Activated T-cell treated with anti-CD3 and anti-CD28 coated beads for 24 hours (primary cell): ENCODE results near the gene ZC3H7B.

Experiments used
- DNase-seq: peaks from one replicate; pipeline ENCODE4 v3.0.0-alpha.2; 2020; ENCODE audit warnings: low read depth

ZC3H7B gene

DNA sequence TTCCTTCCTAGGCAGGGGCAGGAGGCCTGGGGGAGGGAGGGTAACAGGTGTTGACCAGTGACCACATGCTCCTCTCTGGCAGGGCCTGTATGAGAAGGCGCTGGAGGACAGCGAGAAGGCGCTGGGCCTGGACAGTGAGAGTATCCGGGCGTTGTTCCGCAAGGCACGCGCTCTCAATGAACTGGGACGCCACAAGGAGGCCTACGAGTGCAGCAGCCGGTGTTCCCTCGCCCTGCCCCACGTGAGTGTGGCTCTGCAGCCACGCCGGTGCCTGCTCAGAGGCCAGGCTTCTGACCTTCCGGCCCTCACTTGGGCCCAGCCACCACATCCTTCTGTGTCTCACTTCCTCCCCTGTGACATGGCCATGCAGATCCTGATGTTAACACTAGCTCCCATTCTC lies 25.8 kb downstream of the ZC3H7B start:
- DNase-seq = no peak

GRCh38 chr22:41330169-41330568 lies 28.8 kb downstream of the ZC3H7B start:
- no peak for DNase-seq

- no peak for DNase-seq
Observed at GRCh38 chr22:41332217-41332939, 31.1 kb downstream of the ZC3H7B start.

- DNase-seq = no peak
Observed at GRCh38 chr22:41333806-41334205, 32.5 kb downstream of the ZC3H7B start.

DNA sequence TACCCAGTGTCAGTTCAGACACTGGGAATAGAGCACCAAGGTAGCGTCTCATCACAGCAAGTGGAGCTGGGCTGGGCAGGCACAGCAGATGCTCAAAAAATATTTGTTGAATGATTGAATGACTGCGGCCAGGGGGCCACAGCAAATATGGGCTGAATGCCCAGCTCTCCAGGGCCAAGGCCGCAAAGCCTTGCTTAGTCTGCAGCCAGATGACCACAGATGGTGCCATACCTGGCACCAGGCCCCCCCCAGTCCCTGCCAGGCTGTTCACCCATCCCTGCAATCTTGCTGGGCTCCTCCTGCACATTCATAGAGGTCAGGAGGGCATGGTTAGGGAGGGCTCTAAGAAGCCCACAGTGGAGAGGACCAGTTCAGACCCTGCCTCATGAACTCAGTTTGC lies 32.9 kb downstream of the ZC3H7B start:
- DNase-seq = no peak

DNA sequence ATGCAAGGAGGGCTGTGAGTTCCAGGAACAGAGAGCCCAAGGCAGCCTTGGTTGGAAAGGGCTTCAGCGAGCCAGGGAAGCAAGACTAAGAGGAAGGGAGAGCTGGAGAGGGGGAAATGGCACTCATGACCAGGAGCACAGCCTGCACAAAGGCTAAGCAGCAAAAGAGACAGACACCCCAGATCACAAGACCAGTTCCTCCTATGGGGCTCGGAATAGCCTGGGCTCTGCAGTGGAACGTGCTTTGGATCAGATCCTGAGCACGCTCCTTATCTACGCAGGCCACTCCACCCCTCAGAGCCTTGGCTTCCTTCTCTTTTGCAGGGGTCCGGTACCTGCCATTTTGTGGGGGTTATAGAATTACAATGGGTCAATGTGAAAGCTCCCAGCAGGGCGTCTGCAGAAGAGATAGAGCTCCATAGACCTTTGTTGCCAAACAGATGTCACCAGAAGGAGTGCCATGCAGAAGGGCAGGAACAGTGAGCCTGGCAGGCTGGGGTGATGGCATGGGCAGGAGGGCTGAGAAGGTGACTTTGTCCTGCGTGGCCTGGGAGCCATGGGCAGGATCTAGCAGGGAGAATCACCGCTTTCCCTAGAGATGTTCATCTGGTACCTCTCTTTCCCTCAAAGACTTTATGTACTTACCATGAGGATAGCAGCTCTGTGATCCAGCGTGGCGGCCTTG lies 33.8 kb downstream of the ZC3H7B start:
- DNase-seq = no peak

DNA sequence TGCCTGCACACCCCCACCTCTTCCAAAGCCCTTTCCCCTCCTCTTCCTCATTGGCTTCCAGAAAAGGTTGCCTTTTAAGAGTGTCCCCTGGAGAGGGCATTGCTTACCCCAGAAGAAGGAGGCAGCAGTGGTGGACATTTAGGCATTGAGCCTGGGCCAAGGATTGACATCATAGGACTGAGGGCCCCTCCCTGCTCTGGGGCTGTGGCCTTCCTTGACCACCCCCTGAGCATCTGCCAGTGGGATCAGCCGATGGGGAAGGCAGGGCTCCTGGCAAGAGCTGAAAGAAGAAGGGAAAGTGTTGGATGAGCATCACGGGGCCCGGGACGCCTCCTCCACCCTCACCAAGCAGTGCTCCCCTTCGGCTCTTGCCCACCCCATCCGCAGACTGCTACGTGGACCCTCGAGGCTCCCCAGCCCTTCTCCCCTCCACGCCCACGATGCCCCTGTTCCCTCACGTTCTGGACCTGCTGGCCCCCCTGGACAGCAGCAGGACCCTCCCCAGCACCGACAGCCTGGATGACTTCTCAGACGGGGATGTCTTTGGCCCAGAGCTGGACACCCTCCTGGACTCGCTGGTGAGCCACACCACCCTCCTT lies 37.4 kb downstream of the ZC3H7B start:
- no peak for DNase-seq

DNA sequence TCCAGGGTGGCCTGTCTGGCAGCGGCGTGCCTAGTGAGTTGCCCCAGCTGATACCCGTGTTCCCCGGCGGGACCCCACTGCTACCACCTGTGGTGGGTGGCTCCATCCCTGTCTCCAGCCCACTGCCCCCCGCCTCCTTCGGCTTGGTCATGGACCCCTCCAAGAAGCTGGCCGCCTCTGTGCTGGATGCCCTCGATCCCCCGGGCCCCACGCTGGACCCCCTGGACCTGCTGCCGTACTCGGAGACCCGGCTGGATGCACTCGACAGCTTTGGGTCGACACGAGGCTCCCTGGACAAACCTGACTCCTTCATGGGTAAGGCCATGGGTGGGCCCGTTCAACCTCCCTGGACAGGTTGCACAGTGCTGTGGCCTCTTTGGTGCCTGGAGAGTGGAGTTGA lies 38.5 kb downstream of the ZC3H7B start:
- DNase-seq = no peak

DNA sequence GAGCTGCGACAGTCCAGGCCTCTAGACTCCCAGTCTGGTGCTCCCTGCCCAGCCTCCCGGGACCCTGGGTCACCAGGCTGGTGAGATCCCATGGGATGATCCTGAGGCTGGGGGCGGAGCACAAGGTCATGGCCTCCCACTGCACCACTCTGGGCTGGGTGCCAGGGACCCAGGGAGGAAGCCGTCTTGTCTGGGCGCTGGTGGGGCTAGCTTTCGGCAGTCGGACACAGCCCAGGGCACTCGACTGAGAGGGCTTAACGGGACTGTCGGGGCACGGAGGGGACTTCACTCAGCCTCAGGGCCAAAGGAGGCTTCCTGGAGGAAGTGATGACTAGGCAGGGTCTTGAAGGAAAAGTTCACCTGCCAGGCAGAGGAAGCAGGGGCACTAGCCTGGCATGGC lies 39.0 kb downstream of the ZC3H7B start:
- no peak for DNase-seq

- no peak for DNase-seq
Observed at GRCh38 chr22:41341012-41341411, 39.7 kb downstream of the ZC3H7B start.

DNA sequence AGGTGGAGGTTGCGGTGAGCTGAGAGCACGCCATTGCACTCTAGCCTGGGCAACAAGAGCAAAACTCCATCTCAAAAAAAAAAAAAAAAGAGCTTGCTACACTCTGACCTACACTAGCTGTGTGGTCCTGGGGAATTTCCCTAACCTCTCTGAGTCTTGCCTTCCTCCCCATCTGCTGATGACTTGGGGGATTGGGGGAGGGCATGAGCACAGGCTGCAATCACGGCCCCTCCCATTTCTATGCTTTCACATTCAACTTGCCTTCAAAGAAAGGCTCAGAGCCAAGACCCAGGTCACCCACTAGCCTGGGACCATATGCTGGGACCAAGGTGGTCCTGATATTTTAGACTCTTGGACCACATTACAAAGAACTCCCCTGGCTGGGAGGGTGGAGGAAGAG lies 40.7 kb downstream of the ZC3H7B start:
- peak; percentile 7 for DNase-seq

DNA sequence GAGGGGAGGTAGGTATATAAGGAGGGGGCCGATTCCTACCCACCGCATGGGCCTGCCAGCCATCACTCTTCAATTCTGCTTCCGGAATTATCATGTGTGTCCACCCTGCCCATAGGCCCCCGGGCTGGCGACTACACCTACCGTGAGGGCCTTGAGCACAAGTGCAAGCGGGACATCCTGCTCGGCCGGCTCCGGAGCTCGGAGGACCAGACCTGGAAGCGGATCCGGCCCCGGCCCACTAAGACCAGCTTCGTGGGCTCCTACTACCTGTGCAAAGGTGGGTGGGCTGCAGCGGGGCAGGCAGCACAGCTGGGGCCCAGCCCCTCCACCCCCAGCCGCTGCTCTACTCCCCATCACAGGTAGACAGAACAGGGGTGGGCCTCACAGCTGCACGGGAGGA lies 42.0 kb downstream of the ZC3H7B start:
- DNase-seq = no peak

- DNase-seq = no peak
Observed at GRCh38 chr22:41343717-41344116, 42.4 kb downstream of the ZC3H7B start.

GRCh38 chr22:41344189-41344788 lies 43.0 kb downstream of the ZC3H7B start:
- DNase-seq = no peak

DNA sequence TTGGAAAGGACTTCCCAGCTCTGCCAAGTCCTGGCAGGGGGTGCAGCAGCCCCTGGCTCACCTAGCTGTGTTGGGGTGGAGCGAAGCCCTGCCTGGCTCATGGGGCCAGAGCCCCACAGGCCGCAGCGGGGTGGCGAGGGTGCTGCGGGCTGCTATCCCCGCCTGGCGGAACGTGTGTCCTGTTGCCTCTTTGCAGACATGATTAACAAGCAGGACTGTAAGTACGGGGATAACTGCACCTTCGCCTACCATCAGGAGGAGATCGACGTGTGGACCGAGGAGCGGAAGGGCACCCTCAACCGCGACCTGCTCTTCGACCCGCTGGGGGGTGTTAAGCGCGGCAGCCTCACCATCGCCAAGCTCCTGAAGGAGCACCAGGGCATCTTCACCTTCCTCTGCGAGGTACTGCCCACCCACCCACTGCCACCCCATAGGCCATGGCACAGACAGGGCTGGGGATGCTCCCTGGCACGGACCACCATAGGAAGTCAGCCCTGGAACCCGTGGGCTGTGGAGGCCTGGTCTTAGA lies 44.5 kb downstream of the ZC3H7B start:
- DNase-seq = no peak

GRCh38 chr22:41347066-41347859 lies 45.9 kb downstream of the ZC3H7B start:
- no peak for DNase-seq

GRCh38 chr22:41348964-41349484 lies 47.7 kb downstream of the ZC3H7B start:
- no peak for DNase-seq

- DNase-seq = no peak
Observed at GRCh38 chr22:41350087-41350486, 48.8 kb downstream of the ZC3H7B start.

- no peak for DNase-seq
Observed at GRCh38 chr22:41351011-41351410, 49.7 kb downstream of the ZC3H7B start.

DNA sequence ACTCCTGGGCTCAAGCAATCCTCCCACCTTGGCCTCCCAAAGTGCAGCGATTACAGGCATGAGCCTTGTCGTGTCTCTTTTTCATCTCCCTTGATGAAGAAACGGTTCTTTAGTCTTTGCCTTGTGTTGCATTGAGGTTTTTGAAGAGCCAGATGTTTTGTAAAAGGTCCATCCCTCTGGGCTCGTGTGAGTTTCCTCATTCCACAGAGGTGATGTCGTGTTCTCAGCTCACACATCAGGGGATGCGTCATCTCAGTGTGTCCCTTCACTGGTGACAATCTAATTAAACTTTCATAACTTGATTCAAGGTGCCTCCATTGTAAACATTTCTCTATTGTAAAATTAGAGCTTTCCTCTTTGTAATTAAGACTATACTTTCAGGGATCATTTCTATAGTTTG lies 50.7 kb downstream of the ZC3H7B start:
- DNase-seq = no peak

GRCh38 chr22:41353862-41354575 lies 52.7 kb downstream of the ZC3H7B start:
- DNase-seq = no peak
